ENCODE measurements around the gene MACF1. TPM values are rescaled to one million over a fixed set of nuclear protein-coding genes. Genes with fewer than 3 reads are reported as not detected.
A peak's percentile ranks its signal among the peaks of the same experiment; 100 is the strongest.
"Not testable (repeated sequence)": the region's sequence is repeated elsewhere in the genome, so short reads cannot be mapped to it uniquely, and the experiment has no call there.

MACF1 gene
- 147 and 211 TPM in 2 replicates for total RNA-seq (2014; rRNA removed; shearing (Covaris generic))

- no peaks in the 10 kb centered on the region for H3K27me3 ChIP-seq (replicated peaks)
- DNase-seq (ENCODE audit: low read depth in 1 of 2, low spot score in 2 of 2): peak; percentile 89 to 94
- H3K27ac ChIP-seq: peak within 1 kb of the TSS; percentile 67
- no peaks in the 10 kb centered on the region; the same call in 1 of the 2 replicates for H3K36me3 ChIP-seq
- H3K9me3 ChIP-seq (replicated peaks): no peaks in the 10 kb centered on the region
- peak within 1 kb of the TSS; percentile 39 for H3K4me3 ChIP-seq
- peaks cover 27% of the 10 kb centered on the region for H3K4me1 ChIP-seq (replicated peaks)
Measured at GRCh38 chr1:39204441-39205081, at the start of gene MACF1. TSS of gene MACF1 (plus strand) at chr1:39204695. CDS start at chr1:39205023, 328 bp downstream.

- no peak for DNase-seq (ENCODE audit: low read depth in 1 of 2, low spot score in 2 of 2)
- Histone ChIP-seq H3K4me3 (no peak overlapping the region), H3K4me1 (replicated peaks) (peaks cover 76% of the 10 kb centered on the region), H3K36me3 (peaks cover 8% of the 10 kb centered on the region; the same call in 1 of the 2 replicates), H3K9me3 (replicated peaks) (no peaks in the 10 kb centered on the region), H3K27ac (no peak overlapping the region), H3K27me3 (replicated peaks) (no peaks in the 10 kb centered on the region)
Measured at GRCh38 chr1:39157304-39157703, 47.2 kb upstream of the MACF1 start.

- Histone ChIP-seq H3K9me3 (replicated peaks) (no peaks in the 10 kb centered on the region), H3K36me3 (peaks cover 8% of the 10 kb centered on the region; the same call in 1 of the 2 replicates), H3K4me3 (no peak overlapping the region), H3K27me3 (replicated peaks) (no peaks in the 10 kb centered on the region), H3K27ac (peak overlapping the region; percentile 5; the same call in 1 of the 2 replicates), H3K4me1 (replicated peaks) (peaks cover 64% of the 10 kb centered on the region)
- DNase-seq (ENCODE audit: low read depth in 1 of 2, low spot score in 2 of 2): peak; percentile 44 to 47
Measured at GRCh38 chr1:39158327-39159086, 46.0 kb upstream of the MACF1 start.

GRCh38 chr1:39159224-39160036 is 45.1 kb upstream of the MACF1 start:
- peak; percentile 64 to 65 for DNase-seq (ENCODE audit: low read depth in 1 of 2, low spot score in 2 of 2)
- Histone ChIP-seq H3K27me3 (replicated peaks) (no peaks in the 10 kb centered on the region), H3K4me3 (no peak overlapping the region), H3K9me3 (replicated peaks) (no peaks in the 10 kb centered on the region), H3K36me3 (no peaks in the 10 kb centered on the region; the same call in 1 of the 2 replicates), H3K4me1 (replicated peaks) (peaks cover 55% of the 10 kb centered on the region), H3K27ac (peak overlapping the region; percentile 19; the same call in 1 of the 2 replicates)

GRCh38 chr1:39160703-39161102 is 43.8 kb upstream of the MACF1 start:
- no peaks in the 10 kb centered on the region for H3K9me3 ChIP-seq (replicated peaks)
- no peak overlapping the region for H3K4me3 ChIP-seq
- no peak overlapping the region for H3K27ac ChIP-seq
- H3K36me3 ChIP-seq: no peaks in the 10 kb centered on the region
- DNase-seq (ENCODE audit: low read depth in 1 of 2, low spot score in 2 of 2): no peak
- peaks cover 42% of the 10 kb centered on the region for H3K4me1 ChIP-seq (replicated peaks)
- no peaks in the 10 kb centered on the region for H3K27me3 ChIP-seq (replicated peaks)

- peaks cover 41% of the 10 kb centered on the region for H3K4me1 ChIP-seq (replicated peaks)
- not testable (repeated sequence) for DNase-seq (ENCODE audit: low read depth in 1 of 2, low spot score in 2 of 2); H3K36me3 ChIP-seq; H3K9me3 ChIP-seq (replicated peaks); H3K4me3 ChIP-seq; H3K27ac ChIP-seq; H3K27me3 ChIP-seq (replicated peaks)
Measured at GRCh38 chr1:39161811-39162210, 42.7 kb upstream of the MACF1 start.

GRCh38 chr1:39163469-39163868 is 41.0 kb upstream of the MACF1 start:
- Histone ChIP-seq H3K27ac (no peak overlapping the region), H3K9me3 (replicated peaks) (no peaks in the 10 kb centered on the region), H3K36me3 (no peaks in the 10 kb centered on the region), H3K27me3 (replicated peaks) (no peaks in the 10 kb centered on the region), H3K4me3 (no peak overlapping the region), H3K4me1 (replicated peaks) (peaks cover 27% of the 10 kb centered on the region)
- no peak for DNase-seq (ENCODE audit: low read depth in 1 of 2, low spot score in 2 of 2)

- H3K27ac ChIP-seq: no peak overlapping the region
- no peaks in the 10 kb centered on the region for H3K9me3 ChIP-seq (replicated peaks)
- peaks cover 20% of the 10 kb centered on the region for H3K4me1 ChIP-seq (replicated peaks)
- H3K36me3 ChIP-seq: no peaks in the 10 kb centered on the region
- no peak for DNase-seq (ENCODE audit: low read depth in 1 of 2, low spot score in 2 of 2)
- H3K27me3 ChIP-seq (replicated peaks): no peaks in the 10 kb centered on the region
- H3K4me3 ChIP-seq: no peak overlapping the region
Measured at GRCh38 chr1:39164256-39164655, 40.2 kb upstream of the MACF1 start.

GRCh38 chr1:39165049-39165448 is 39.4 kb upstream of the MACF1 start:
- Histone ChIP-seq H3K9me3 (replicated peaks) (no peaks in the 10 kb centered on the region), H3K4me3 (no peak overlapping the region), H3K36me3 (no peaks in the 10 kb centered on the region), H3K27ac (no peak overlapping the region), H3K4me1 (replicated peaks) (peaks cover 12% of the 10 kb centered on the region), H3K27me3 (replicated peaks) (no peaks in the 10 kb centered on the region)
- DNase-seq (ENCODE audit: low read depth in 1 of 2, low spot score in 2 of 2): no peak

- Histone ChIP-seq H3K27ac (no peak overlapping the region), H3K4me3 (no peak overlapping the region), H3K4me1 (replicated peaks) (peaks cover 7% of the 10 kb centered on the region), H3K36me3 (no peaks in the 10 kb centered on the region), H3K9me3 (replicated peaks) (no peaks in the 10 kb centered on the region), H3K27me3 (replicated peaks) (no peaks in the 10 kb centered on the region)
- no peak for DNase-seq (ENCODE audit: low read depth in 1 of 2, low spot score in 2 of 2)
Measured at GRCh38 chr1:39165488-39165887, 39.0 kb upstream of the MACF1 start.

- Histone ChIP-seq H3K4me1 (replicated peaks) (no peaks in the 10 kb centered on the region), H3K27ac (no peak overlapping the region), H3K9me3 (replicated peaks) (no peaks in the 10 kb centered on the region)
Measured at GRCh38 chr1:39167632-39168209, 36.8 kb upstream of the MACF1 start.

GRCh38 chr1:39168301-39169080 is 36.0 kb upstream of the MACF1 start:
- Histone ChIP-seq H3K4me3 (no peak overlapping the region), H3K27me3 (replicated peaks) (no peaks in the 10 kb centered on the region), H3K27ac (no peak overlapping the region), H3K9me3 (replicated peaks) (no peaks in the 10 kb centered on the region), H3K4me1 (replicated peaks) (peaks cover 3% of the 10 kb centered on the region), H3K36me3 (no peaks in the 10 kb centered on the region)
- DNase-seq (ENCODE audit: low read depth in 1 of 2, low spot score in 2 of 2): no peak

More at GRCh38 chr1:39167632-39168209, 36.8 kb upstream of the MACF1 start:
- Histone ChIP-seq H3K36me3 (no peaks in the 10 kb centered on the region), H3K4me3 (no peak overlapping the region), H3K27me3 (replicated peaks) (no peaks in the 10 kb centered on the region)
- no peak for DNase-seq (ENCODE audit: low read depth in 1 of 2, low spot score in 2 of 2)
